ENCODE results near the gene SETD4.
"Not testable (repeated sequence)": the region's sequence is repeated elsewhere in the genome, so short reads cannot be mapped to it uniquely, and the experiment has no call there.

The SETD4 gene

GRCh38 chr21:36077758-36078157 is 17.4 kb upstream of the SETD4 start:
- DNase-seq (ENCODE audit: low read depth in 2 of 2): no peak

- DNase-seq (ENCODE audit: low read depth in 2 of 2): no peak
Observed at GRCh38 chr21:36076878-36077655, 16.7 kb upstream of the SETD4 start.

- no peak for DNase-seq (ENCODE audit: low read depth in 2 of 2)
Observed at GRCh38 chr21:36075953-36076352, 15.6 kb upstream of the SETD4 start.

- DNase-seq (ENCODE audit: low read depth in 2 of 2): no peak
Observed at GRCh38 chr21:36075171-36075570, 14.8 kb upstream of the SETD4 start.

GRCh38 chr21:36073911-36074310 is 13.6 kb upstream of the SETD4 start:
- not testable (repeated sequence) for DNase-seq (ENCODE audit: low read depth in 2 of 2)

GRCh38 chr21:36073181-36073580 is 12.9 kb upstream of the SETD4 start:
- no peak for DNase-seq (ENCODE audit: low read depth in 2 of 2)

GRCh38 chr21:36072453-36073162 is 12.3 kb upstream of the SETD4 start:
- no peak for DNase-seq (ENCODE audit: low read depth in 2 of 2)

GRCh38 chr21:36070999-36071398 is 10.7 kb upstream of the SETD4 start:
- DNase-seq (ENCODE audit: low read depth in 2 of 2): no peak

- DNase-seq (ENCODE audit: low read depth in 2 of 2): peak; percentile 87 to 88
Observed at GRCh38 chr21:36069713-36070583, 9.6 kb upstream of the SETD4 start, which contains the start of gene CBR1. TSS of gene CBR1 (plus strand) at chr21:36070024. CDS start at chr21:36070116, 92 bp downstream.

- no peak for DNase-seq (ENCODE audit: low read depth in 2 of 2)
Observed at GRCh38 chr21:36068748-36069398, 8.5 kb upstream of the SETD4 start.

- DNase-seq (ENCODE audit: low read depth in 2 of 2): peak; percentile 15
Observed at GRCh38 chr21:36065497-36066036, 5.2 kb upstream of the SETD4 start.

GRCh38 chr21:36064085-36064460 is 3.7 kb upstream of the SETD4 start:
- no peak for DNase-seq (ENCODE audit: low read depth in 2 of 2)

GRCh38 chr21:36063375-36064084 is 3.2 kb upstream of the SETD4 start:
- no peak for DNase-seq (ENCODE audit: low read depth in 2 of 2)

- no peak for DNase-seq (ENCODE audit: low read depth in 2 of 2)
Observed at GRCh38 chr21:36061445-36061844, 1.1 kb upstream of the SETD4 start.

GRCh38 chr21:36059823-36060158 is 535 bp downstream of the SETD4 start:
- DNase-seq (ENCODE audit: low read depth in 2 of 2): no peak

GRCh38 chr21:36055551-36055950 is 4.8 kb downstream of the SETD4 start:
- DNase-seq (ENCODE audit: low read depth in 2 of 2): no peak

GRCh38 chr21:36053715-36054062 is 6.6 kb downstream of the SETD4 start:
- DNase-seq (ENCODE audit: low read depth in 2 of 2): no peak

- DNase-seq (ENCODE audit: low read depth in 2 of 2): no peak
Observed at GRCh38 chr21:36052860-36053714, 7.2 kb downstream of the SETD4 start.

GRCh38 chr21:36048357-36048756 is 12.0 kb downstream of the SETD4 start:
- no peak for DNase-seq (ENCODE audit: low read depth in 2 of 2)

- DNase-seq (ENCODE audit: low read depth in 2 of 2): no peak
Observed at GRCh38 chr21:36047139-36047538, 13.2 kb downstream of the SETD4 start.

Measured in fibroblast of skin of left biceps (primary cell).